GM12865 (cell line): Measurements from ENCODE around the gene EXOC4.

Experiments used
- DNase-seq: peaks from one replicate; pipeline ENCODE4 v3.0.0; 2010; ENCODE audit warnings: low read depth
- H3K4me3 ChIP-seq: 2 replicates; pipeline ENCODE4 v1.5.1; 2011; ENCODE audit warnings: mild to moderate bottlenecking, low read depth, low read length, control low read depth
- TF ChIP-seq, protein P1 (sequence below): IDR thresholded peaks from 2 replicates; pipeline ENCODE4 v1.5.1; 2011; ENCODE audit warnings: low read length, control low read depth, low read depth, inconsistent platforms; ENCODE audit not compliant: insufficient read depth; ENCODE audit errors: missing control alignments

EXOC4 gene

DNA sequence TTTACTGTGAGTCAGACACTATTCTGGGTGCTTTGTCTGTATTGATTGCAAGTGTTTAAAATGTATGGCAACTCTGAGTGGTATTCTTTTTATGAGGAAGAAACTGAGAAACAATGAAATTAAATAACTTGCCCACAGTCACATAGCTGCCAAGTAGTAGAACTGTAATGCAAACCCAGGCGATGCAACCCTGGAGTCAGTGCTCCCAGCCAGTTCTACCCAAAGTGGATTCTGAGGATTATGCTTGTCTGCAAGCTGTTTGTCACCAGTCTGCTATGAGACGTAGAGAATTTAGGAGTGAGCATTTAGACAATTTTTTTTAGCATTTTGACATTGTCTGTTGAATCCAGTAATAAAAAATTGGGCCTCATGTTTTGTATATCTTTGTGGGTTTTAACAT is 568.3 kb downstream of the EXOC4 start:
- DNase-seq: no peak
- no peak overlapping the region for H3K4me3 ChIP-seq
- TF ChIP-seq, protein P1, sequence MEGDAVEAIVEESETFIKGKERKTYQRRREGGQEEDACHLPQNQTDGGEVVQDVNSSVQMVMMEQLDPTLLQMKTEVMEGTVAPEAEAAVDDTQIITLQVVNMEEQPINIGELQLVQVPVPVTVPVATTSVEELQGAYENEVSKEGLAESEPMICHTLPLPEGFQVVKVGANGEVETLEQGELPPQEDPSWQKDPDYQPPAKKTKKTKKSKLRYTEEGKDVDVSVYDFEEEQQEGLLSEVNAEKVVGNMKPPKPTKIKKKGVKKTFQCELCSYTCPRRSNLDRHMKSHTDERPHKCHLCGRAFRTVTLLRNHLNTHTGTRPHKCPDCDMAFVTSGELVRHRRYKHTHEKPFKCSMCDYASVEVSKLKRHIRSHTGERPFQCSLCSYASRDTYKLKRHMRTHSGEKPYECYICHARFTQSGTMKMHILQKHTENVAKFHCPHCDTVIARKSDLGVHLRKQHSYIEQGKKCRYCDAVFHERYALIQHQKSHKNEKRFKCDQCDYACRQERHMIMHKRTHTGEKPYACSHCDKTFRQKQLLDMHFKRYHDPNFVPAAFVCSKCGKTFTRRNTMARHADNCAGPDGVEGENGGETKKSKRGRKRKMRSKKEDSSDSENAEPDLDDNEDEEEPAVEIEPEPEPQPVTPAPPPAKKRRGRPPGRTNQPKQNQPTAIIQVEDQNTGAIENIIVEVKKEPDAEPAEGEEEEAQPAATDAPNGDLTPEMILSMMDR: no peak

DNA sequence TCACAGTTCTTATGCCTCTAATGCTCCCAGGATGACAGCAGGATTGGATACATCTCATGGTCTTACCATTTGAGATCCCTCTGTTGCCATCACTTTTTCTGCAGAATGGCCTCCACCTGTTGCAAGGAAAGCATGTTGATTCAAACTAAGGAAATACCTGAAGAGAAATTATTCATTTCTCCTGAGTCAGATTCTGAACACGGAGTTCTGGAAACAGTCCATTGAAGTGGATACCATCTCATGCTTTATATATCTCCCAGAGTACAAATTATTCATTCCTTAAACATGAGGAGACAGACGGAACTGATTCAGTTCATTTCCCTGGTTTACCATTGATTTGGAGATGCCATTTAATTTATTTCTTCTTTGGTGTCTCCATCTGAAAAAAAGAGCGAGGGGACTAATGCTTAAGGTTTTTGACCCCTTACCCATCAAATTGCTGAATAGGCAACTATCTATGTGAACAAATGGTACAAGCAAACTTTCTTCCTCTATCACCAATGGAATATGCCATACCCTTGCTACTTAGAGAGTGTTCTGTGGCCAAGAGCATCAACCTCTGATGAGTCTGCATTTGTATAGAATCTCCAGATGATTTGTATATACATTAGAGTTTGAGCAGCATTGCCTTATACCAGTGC is 569.2 kb downstream of the EXOC4 start:
- no peak for DNase-seq
- H3K4me3 ChIP-seq: no peak overlapping the region
- TF ChIP-seq, protein P1: no peak

DNA sequence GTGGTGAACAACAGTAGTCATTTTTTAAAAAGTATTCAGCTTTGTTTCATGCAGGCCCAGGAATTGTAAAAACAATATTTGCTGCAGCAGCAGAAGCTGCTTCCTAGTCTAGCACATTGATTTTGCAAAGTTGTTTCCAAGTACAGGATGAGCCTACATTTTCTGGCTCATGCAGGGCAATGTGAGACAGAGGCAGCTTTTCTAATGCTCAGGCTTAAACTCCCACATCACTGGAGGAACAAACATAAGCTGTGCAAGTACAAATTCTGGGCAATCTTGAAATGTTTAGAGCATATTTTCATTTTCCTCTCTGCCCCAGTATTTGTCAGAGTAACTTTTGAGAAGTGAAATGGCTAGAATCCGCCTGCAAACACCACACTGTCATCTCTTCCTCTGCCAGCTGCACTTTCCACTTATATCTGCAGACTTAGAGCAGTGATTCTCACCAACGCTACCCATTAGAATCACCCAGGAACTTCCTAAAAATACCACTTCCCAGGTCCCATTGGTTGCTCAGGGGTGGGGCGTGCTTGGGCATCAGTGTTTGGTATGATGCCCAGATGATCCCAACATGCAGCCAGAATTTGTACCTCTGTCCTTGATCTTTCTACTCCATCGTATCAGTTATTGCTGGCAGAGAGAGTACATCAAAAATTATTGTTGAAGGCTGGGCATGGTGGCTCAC is 570.1 kb downstream of the EXOC4 start:
- TF ChIP-seq, protein P1: no peak
- DNase-seq: no peak
- H3K4me3 ChIP-seq: no peak overlapping the region

DNA sequence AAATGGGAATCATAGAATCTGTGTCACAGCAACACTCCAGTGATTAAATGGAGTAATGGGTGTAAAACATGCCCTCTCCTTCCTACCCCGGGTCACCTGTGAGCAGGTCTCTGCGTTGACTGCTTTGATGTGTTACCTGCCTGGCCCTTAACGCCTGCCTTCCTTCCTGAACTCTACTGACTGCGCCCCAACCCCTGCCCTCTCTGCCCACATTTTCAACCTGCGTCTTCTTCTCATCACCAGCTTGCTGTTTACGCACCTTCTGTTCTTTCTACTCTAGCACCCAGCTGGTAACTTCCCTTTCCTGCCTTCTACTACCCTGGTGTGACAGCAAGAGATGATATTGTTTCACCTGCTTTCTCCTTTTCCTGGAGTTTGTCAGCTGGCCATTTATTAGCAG is 571.3 kb downstream of the EXOC4 start:
- H3K4me3 ChIP-seq: no peak overlapping the region
- DNase-seq: no peak
- TF ChIP-seq, protein P1: no peak

DNA sequence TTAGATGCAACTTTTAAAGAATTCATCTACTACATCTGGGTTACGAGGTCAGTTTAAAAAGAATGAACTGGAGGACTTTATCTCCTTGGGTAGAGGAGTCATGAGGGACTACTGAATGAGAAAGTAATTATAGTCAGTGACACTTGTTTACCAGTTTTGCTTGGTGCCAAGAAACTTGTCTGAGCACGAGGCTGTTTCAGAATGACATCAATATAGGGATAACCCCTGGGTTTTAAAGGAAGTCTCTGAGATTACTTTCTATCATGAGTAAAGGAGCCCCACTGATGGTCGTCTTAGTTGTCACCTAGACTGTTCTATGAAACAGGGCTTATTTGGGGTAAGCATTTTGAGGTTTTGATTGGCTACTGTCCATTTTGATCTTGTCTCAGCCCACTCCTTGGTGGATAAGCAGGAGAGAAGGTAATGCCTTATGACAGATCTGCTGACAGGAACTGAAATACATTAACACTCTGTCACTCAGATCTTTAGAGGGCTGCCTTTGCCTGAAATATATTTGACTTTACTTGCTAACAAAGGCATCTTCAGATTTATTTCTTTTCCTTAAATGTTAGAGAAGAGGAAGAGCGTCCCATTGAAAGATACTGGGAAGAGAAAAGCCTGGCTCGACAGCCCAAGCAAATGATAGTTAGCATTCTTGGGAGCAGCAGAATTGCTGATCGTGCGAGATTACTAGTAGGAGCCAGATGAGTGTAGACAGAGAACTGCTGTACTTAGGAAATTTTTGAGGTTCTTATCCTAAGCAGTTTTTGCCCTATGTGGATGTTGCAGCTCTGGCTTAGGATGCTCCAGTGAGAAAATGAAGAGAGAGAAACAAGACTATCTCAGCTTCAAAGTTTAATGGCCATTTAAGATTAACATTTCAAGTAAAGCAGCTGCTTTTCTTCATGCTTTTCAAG is 575.1 kb downstream of the EXOC4 start:
- peak; percentile 32 for DNase-seq
- TF ChIP-seq, protein P1: no peak
- H3K4me3 ChIP-seq: no peak overlapping the region

DNA sequence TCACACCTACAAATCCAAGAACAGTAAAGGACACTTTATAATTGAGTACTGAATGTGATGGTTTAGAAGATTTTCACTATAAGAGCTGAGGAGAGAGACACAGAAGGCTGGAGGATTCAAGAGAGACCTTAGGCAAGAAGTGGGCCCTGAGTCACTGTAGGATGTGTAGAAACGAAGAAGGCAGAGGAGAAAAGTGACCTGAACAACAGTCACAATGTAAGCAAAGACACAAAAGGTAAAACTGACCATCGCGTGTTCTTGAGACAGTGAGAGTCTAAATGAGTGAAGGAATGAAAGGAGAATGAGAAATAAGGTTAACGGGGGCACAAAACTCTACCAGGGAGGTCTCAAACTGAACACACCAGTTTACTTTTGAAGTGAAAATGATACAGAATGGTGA is 576.0 kb downstream of the EXOC4 start:
- H3K4me3 ChIP-seq: no peak overlapping the region
- TF ChIP-seq, protein P1: no peak
- DNase-seq: no peak
